CD4-positive, alpha-beta T cell treated with Interleukin-17A for 4 hours (primary cell): Measurements from ENCODE around the gene CDH15.
"Not testable (repeated sequence)": the region's sequence is repeated elsewhere in the genome, so short reads cannot be mapped to it uniquely, and the experiment has no call there.

Source experiments
- DNase-seq: peaks from one replicate; pipeline ENCODE4 v3.0.0-alpha.2; 2020; ENCODE audit warnings: mixed read lengths

The CDH15 gene

DNA sequence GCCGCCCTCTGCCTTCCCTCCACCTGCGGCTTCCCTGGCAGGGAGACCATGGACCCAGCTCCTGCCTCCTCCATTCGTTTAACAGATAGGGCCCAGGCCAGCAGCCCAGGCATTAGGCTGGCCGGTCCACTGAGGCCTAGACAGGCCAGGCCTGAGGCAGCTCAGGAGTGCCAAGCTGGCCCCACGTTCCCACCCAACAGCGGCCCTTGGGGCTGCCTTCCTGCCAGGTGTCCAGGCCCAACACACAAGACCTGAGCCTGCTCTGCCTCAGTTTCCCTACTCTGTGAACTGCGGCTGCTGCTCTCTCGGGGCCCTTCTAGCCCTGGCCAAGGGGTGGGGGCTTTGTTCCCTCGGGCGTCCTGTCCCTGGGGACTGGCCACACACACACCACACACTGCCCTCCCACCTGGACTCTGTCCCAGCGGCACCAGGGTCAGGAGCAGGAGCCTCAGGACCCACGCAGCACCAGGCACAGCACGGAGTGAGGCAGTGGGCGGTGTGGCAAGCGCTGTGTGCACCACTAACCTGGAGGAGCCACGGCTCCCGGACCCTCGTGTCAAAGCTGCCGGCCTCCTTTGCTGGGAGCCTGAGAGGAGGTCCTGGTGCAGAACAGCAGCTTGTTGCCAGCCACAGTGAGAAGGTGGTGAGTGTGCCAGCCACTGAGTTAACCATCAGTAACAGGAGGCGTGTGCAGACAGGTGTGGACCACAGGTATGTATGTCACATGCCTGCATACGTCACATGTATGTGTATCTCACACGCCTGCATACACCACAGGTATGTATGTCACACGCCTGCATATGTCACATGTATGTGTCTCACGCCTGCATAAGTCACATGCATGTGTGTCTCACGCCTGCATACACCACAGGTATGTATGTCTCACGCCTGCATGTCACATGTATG, 14.6 kb upstream of the CDH15 start:
- DNase-seq = no peak

DNA sequence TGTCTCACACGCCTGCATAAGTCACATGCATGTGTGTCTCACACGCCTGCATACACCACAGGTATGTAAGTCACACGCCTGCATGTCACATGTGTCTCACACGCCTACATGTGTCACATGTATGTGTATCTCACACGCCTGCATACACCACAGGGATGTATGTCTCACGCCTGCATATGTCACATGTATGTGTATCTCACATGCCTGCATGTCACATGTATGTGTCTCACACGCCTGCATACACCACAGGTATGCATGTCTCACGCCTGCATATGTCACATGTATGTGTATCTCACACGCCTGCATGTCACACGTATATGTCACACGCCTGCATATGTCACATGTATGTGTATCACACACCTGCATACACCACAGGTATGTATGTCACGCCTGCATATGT, 13.8 kb upstream of the CDH15 start:
- DNase-seq = no peak

GRCh38 chr16:89159066-89159849, 12.3 kb upstream of the CDH15 start:
- no peak for DNase-seq

- DNase-seq = no peak
Measured at GRCh38 chr16:89159850-89160354, 11.6 kb upstream of the CDH15 start.

DNA sequence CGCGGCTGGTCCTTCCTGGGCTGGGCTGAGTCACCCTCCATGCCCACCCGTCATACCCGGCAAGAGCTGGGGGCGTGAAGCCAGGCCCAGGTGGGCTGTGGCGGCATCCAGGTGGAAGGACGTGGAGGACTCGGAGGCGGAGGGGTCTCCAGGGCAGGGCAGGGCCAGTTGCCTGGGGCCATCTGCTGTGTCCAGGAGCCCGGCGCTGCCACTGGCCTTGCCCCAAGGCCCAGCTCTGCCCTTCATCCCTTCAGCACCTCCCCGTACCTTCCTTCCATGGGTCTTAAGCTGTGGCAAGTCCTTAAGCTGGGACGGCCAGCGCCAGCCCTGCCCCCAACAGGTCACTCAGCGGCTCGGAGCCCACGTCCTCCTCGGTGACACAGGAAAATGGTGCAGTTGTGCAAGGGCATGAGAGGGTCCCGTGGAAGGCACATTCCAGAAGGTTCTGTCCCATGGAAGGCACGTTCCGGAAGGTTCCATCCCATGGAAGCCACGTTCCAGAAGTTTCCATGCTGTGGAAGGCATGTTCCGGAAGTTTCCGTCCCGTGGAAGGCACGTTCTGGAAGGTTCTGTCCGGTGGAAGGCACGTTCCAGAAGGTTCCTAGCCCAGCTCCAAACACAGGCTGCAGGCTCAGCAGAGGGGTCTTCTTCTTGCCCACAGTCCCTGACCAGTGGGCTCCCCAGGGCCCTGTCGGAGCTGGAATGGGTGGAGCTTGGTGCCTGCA, 10.4 kb upstream of the CDH15 start:
- DNase-seq = no peak

DNA sequence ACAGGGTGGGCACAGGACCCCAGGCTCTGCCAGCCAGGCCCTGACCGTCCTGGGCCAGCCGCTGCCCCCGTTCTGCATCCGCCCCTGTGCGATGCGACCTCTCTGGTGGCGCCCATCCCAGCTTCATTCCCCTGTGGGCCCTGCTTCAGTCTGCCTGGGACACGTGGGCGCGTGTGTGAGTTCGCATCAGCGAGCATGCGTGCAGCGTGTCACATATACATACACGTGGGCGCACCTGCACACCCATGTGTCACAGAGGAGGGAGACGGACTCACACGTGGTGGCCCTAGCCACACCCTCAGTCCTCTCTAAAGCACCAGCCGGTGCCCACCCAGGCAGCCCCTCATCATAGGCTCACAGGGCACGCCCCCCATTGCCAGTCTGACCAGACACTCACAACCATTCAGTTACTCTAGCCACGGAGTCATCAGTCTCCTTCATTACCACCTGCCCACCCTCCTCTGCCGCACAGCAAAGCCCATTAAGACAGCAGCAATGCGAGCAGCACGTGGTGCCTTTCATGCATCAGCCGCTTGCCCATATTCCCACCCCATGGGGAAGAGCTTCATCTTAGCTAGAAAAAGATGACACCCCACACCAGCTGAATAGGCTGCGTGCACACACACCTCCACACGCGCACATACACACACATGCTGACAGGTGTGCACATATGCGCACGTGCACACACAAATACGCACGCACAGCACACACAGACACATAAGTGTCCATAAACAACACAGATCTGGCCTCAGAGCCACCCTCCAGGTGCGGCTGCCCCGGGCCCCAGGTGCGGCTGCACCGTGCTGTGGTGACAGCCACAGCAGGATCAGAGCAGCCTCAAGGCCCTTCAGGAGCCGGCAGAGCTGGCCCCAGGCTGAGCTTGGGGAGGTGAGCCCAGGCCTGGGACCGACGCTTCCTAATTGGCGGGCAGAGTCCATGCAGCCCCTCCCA, 9.5 kb upstream of the CDH15 start:
- no peak for DNase-seq

DNA sequence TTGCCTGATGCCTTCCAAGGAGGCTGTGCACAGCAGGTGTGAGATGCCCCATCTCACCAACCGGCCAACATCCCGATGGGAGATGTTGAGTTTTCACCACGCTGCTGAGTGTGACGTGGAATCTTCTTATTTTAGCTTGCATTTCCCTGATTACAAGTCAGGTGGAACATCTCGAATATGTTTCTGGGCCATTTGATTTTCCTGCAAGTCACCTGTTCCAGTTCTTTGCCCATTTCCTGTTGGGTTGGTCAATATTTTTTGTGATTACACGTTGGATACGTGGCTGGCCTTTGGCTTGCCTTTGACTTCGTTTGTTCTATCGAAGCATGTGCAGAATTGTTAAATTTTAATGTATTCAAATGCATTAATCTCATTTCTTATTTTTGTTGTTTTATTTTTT, 8.3 kb upstream of the CDH15 start:
- DNase-seq = no peak

GRCh38 chr16:89164436-89164835, 7.1 kb upstream of the CDH15 start:
- DNase-seq = no peak

DNA sequence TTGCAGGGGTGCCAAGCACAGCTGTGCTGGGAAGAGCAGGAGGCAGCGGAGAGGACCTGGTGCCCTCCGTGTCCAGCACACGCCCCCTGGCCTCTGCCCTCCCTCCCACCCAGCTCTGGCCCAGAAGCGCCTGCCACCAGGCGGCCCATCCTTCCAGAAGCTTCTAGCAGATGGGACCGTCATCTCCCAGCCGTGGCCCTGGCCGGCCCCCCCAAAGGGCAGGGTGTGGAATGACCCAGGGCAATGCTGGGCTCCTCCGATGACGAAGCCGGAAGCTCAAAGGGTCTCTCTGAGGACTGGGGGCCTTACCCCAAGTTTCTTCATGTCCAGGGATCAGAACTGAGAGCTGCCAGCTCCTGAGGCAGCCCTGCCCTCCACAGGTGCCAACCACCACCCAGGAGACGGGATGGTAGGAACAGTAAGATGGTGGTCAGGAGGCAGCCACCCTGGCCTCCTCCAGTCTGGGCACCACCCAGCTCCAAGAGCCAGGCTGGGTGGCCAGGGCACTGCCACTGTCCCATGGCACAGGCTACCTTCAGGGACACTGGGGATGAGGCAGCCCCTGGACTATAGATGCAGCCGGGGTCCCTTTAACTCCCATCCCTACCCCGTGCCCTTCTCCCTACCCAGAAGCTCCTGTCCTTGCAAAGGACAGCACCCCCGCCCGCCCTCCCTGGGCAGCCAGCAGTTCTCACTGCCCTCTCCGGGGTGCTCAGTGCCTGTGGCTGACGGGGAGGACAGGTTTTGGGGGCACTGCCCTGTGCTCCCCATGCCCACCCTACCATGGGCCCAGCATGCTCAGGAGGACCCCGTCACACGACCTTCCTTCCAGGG, 6.5 kb upstream of the CDH15 start:
- DNase-seq = no peak

DNA sequence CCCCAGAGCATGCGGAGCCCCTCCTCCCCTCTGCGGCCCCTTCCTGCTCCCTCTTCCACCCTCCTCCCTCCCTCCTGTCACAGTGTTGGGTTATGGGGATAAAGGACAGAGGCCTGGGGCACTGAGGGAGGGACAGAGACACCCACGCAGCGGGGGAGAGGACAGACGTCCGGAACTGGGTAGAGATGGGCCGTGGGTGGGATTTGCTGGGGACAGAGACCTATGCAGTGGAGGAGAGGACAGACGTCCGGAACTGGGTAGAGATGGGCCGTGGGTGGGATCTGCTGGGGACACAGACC, 5.9 kb upstream of the CDH15 start:
- not testable (repeated sequence) for DNase-seq

DNA sequence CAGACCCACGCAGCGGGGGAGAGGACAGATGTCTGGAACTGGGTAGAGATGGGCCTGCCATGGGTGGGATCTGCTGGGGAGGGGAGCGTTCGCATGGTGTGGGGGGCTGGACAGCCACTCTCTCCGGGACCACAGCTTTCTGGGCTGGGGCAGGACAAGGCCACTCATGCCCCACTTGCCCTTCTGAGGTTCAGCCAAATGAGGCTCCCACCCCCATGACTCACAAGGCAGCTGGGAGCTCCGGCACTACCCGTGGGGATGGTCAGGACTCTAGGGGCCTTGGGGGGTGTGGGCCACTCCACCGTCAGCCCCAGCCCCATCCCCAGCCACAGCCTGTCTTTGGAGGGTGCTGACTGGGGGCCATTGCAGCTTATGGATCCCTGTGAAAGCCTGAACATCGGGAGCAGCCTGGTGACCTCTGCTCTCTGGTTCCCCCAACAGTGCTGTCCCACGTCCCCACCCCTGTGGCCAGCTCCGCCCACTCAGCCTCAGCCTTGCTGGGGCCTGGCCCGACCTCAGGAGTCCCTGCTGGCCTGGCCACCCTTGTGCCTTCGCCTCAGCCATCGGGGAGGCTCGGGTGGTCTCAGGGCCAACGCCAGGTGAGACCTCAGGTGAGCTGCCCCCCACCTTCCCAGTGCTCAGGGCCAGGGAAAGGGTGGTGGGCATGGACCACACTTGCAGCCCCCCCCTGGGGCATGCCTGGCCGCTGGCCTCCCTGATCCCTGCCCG, 4.7 kb upstream of the CDH15 start:
- DNase-seq = no peak

DNA sequence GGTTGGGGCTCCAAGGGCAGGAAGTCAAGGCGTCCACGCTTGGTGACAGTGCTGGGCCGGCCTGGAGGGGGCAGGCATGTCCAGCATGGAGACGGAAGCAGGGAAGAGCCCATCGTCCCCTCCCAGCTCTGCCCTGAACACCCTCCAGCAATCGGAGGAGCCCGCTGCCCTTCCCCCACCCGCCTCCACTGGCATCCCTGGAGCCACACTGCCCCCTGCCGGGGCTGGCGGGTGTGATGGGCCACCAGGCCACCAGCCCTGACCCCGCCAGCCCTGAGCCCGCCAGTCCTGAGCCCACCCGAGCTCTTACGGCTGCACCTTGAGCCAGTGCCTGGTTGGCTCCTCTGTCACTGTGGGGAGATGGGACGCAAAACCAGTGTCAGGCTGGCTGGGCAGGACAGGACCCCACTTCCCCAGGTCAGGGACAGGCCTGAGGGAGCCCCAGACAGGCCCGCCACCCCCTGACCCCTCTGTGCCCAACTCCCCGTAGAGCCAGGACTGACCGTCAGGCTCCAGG, 4.1 kb upstream of the CDH15 start:
- peak; percentile 93 for DNase-seq

GRCh38 chr16:89168381-89169189, 3.0 kb upstream of the CDH15 start:
- DNase-seq = no peak

DNA sequence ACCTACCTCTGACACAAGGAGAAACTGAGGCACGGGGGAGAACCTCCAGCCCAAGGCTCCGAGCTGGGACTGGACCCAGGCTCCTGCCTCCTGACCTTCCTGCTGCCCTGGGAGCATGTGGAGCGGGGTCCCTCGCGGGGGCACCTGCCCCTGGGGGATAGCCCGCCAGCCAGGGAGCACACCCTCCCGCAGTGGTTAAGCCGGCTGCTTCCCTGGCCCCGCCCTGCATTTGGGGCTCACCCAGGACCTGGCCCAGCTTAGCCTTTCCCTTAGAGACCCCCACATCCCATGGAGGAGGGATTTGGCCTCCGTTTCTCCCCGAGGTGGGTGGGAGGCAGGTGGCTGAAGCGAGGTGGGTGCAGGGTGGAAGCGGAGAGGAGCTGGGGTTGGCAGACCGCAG, 1.8 kb upstream of the CDH15 start:
- DNase-seq = no peak

DNA sequence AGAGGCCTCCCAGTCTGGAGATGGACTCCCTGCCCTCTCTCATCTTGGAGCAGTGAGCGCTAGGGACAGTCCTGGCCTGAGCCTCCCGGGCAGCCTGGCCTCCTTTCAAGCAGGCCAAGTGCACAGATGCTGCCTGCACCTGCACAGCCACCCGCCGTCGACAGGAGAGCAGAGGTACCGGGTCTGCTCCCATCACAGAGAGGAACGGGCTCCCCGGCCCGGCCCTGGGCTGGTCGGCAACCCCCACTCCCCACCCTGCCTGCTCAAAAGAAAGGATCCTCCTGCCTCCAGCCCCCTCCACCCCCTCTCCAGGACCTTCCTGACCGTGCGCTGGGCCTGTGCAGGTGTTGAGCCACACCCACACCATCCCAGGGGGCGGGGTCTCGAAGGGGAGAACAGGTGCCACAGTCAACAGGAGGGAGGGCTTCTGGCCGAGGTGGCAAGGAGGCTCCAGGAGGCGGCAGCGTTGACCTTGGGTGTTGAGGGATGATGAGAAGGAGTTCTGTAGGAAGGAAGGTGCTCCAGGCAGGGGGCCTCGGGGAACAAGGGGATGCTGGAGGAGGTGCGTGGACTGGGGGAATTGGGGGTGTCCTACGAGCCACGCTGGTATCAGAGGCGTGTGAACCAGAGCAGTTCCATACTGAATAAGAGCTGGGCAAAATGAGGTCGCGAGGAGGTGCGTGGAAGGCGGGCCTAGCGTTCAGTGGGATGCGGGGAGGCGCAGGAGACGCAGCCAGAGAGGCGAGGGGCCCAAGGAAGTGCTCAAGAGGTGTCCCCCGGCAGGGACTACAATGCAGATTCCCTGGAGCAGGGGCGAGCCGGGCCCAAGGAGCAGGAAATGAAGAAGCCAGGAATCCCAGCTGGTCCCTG, 967 bp upstream of the CDH15 start:
- peak; percentile 40 for DNase-seq

DNA sequence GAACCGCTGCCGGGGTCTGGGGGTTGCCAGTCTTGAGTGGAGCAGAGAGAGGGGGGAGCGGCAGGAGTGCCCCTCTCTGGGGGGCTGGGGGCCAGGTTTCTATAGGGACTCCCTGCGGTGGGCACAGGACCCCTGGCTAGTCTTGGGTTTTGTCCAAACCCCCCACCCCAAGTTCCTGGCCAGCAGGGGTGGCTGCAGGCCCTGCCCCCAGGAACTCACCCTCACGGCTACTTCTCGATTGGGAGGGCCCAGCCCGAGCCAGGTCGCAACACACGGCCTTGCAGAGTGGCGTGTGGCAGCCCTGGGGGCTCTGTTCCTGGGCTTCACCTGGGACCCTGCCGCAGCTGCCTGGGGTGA, 601 bp downstream of the CDH15 start:
- no peak for DNase-seq

GRCh38 chr16:89172528-89173173, 1.1 kb downstream of the CDH15 start:
- DNase-seq = no peak
